ENCODE measurements around the gene OR2W1. TPM values are rescaled to one million over a fixed set of nuclear protein-coding genes. Genes with fewer than 3 reads are reported as not detected.

OR2W1 gene
- total RNA-seq = not detected in 2 replicates
- not detected in 2 replicates for polyA plus RNA-seq
- polyA plus RNA-seq (2011; cell fraction: cytosol; rRNA removed) = not detected in 2 replicates
- not detected in 2 replicates for polyA plus RNA-seq (2011; cell fraction: nucleus; rRNA removed)
- polyA plus RNA-seq (2012) = not detected in 2 replicates
- not detected in 2 replicates for polyA minus RNA-seq
- not detected for polyA minus RNA-seq (2011; cell fraction: cytosol; rRNA and poly(A)+ RNA removed)
- not detected in 2 replicates for polyA minus RNA-seq (2011; cell fraction: nucleus; rRNA and poly(A)+ RNA removed)
- Bru-seq, nascent RNA = not detected
- BruChase-seq, experiment 1, labeled RNA remaining after a 6-hour chase = not detected
- BruChase-seq, experiment 2, labeled RNA remaining after a 2-hour chase = not detected
- long read RNA-seq = 0 reads

GRCh38 chr6:29045075-29045474, at the start of gene OR2W1:
OR2W1 (minus strand) TSS chr6:29045175; CDS start chr6:29045175, 0 bp downstream.
- no peaks in the 10 kb centered on the region for H3K79me2 ChIP-seq (ENCODE audit: control insufficient read depth, insufficient read depth, low read length)
- dilution Hi-C loops (cut with MboI; ENCODE audit: extremely low pct_ligation_motif_present, low sequenced_read_pairs) (no loop called here), intact Hi-C loops (cut with micrococcal nuclease) (no loop called here)
- H4K20me1 ChIP-seq (replicated peaks; ENCODE audit: control insufficient read depth, extremely low read depth, insufficient read depth, low read length) = no peaks in the 10 kb centered on the region
- no peaks in the 10 kb centered on the region for H3K27me3 ChIP-seq (ENCODE audit: control insufficient read depth in 2 of 2, insufficient read depth in 2 of 2, low read length in 2 of 2)
- DNase-seq (ENCODE audit: low read depth, low spot score) (no peak), FAIRE-seq (no peak)
- no peaks in the 10 kb centered on the region for H3K36me3 ChIP-seq (ENCODE audit: control insufficient read depth in 2 of 2, extremely low read depth in 1 of 2, insufficient read depth in 2 of 2, low read length in 2 of 2)
- no peak within 1 kb of the TSS for H3K9ac ChIP-seq (replicated peaks; ENCODE audit: extremely low read depth, insufficient read depth, low read length)
- POLR2A ChIA-PET = no interaction called here
- H3K9me3 ChIP-seq (replicated peaks; ENCODE audit: control insufficient read depth, insufficient read depth, low read length) = no peaks in the 10 kb centered on the region
- TF ChIP-seq FOS (IDR thresholded peaks at IDR 0.05; ENCODE audit: borderline replicate concordance, insufficient read depth, low read length) (no peak), POLR2A (IDR thresholded peaks at IDR 0.05; ENCODE audit: low read depth, low read length) (no peak), CTCF (IDR thresholded peaks at IDR 0.05; ENCODE audit: extremely low read depth in 1 of 2, insufficient read depth in 1 of 2, low read depth in 1 of 2, low read length in 2 of 2) (no peak), EZH2 (IDR thresholded peaks at IDR 0.05; ENCODE audit: borderline replicate concordance, low read depth, low read length, severe bottlenecking) (no peak), POLR2AphosphoS5 (IDR thresholded peaks at IDR 0.05; ENCODE audit: insufficient read depth, low read depth, low read length) (no peak), GATA2 (IDR thresholded peaks at IDR 0.05; ENCODE audit: insufficient read depth, insufficient read length, low read depth, low read length) (no peak), JUN (IDR thresholded peaks at IDR 0.05; ENCODE audit: borderline replicate concordance, insufficient read depth, insufficient read length, low read depth) (no peak), MYC (IDR thresholded peaks at IDR 0.05; ENCODE audit: low read depth, low read length) (no peak), MAX (IDR thresholded peaks at IDR 0.05; ENCODE audit: insufficient read depth, insufficient read length) (no peak)
- BruUV-seq (replicated peaks) = no TSS peak
- H3K27ac ChIP-seq (ENCODE audit: insufficient read depth, low read depth, low read length) = no peak within 1 kb of the TSS
- CTCF ChIA-PET = no interaction called here
- no peaks in the 10 kb centered on the region for H3K4me1 ChIP-seq (ENCODE audit: control insufficient read depth, extremely low read depth, insufficient read depth, low read length)
- H2AFZ ChIP-seq (ENCODE audit: low read depth, low read length) = no peak within 1 kb of the TSS
- H3K9me1 ChIP-seq (replicated peaks; ENCODE audit: control insufficient read depth, extremely low read depth, insufficient read depth, low read length) = no peaks in the 10 kb centered on the region
- no peak within 1 kb of the TSS for H3K4me3 ChIP-seq (replicated peaks in 1 of 3; ENCODE audit: insufficient read depth in 1 of 3, low read depth in 1 of 3, low read length in 3 of 3)
- H3K4me2 ChIP-seq (ENCODE audit: insufficient read depth, low read length) = no peak within 1 kb of the TSS

All from endothelial cell of umbilical vein (primary cell).